Natural killer cell treated with Interleukin-12 subunit alpha and Interleukin-12 subunit beta and Interleukin-15 and Interleukin-18, amount 100 ng/mL, for 72 hours (primary cell): ENCODE data around the gene WBP1L. TPM values are rescaled to one million over a fixed set of nuclear protein-coding genes. Genes with fewer than 3 reads are reported as not detected.
"Not testable (repeated sequence)": the region's sequence is repeated elsewhere in the genome, so short reads cannot be mapped to it uniquely, and the experiment has no call there.

Experiments used
- ATAC-seq, 2 donors: fragments of 150-1000 bp; cut with Tn5 transposase in 1 of 2; sonication (Bioruptor Pico), chemical (Tn5 transposase) in 1 of 2; 2 replicates each; pipeline ENCODE4 v1.10.0; 2021
- DNase-seq: peaks from one replicate; pipeline ENCODE4 v3.0.0; 2022; ENCODE audit warnings: low spot score
- H3K27ac Mint-ChIP-seq, 2 donors: 1 replicate in 1 of 2; 2 replicates in 1 of 2; pipeline ENCODE4 v1.8.0; 2022; ENCODE audit warnings: mixed read lengths in 2 of 2, mild to moderate bottlenecking in 1 of 2, moderate library complexity in 1 of 2
- H3K27me3 Mint-ChIP-seq, 2 donors: 1 replicate in 1 of 2; 2 replicates in 1 of 2; pipeline ENCODE4 v1.8.0; 2022; ENCODE audit warnings: mixed read lengths in 2 of 2
- H3K36me3 Mint-ChIP-seq: one replicate; pipeline ENCODE4 v1.8.0; 2022; ENCODE audit warnings: mixed read lengths
- H3K4me1 Mint-ChIP-seq, 2 donors: 1 replicate in 1 of 2; 2 replicates in 1 of 2; pipeline ENCODE4 v1.8.0; 2022; ENCODE audit warnings: low read depth in 2 of 2, mixed read lengths in 2 of 2, mild to moderate bottlenecking in 1 of 2
- H3K4me3 Mint-ChIP-seq: one replicate; pipeline ENCODE4 v1.8.0; 2022; ENCODE audit warnings: mixed read lengths
- H3K9me3 Mint-ChIP-seq: 2 replicates; pipeline ENCODE4 v1.8.0; 2022; ENCODE audit warnings: mixed read lengths
- total RNA-seq, 2 donors: library from RNA; stranded (reverse); gene quantifications; one replicate each; pipeline ENCODE4 v1.2.3, GENCODE V29; 2022

WBP1L gene
- total RNA-seq, 2 donors from 2014 or later, result 21.0 to 33.1 TPM

DNA sequence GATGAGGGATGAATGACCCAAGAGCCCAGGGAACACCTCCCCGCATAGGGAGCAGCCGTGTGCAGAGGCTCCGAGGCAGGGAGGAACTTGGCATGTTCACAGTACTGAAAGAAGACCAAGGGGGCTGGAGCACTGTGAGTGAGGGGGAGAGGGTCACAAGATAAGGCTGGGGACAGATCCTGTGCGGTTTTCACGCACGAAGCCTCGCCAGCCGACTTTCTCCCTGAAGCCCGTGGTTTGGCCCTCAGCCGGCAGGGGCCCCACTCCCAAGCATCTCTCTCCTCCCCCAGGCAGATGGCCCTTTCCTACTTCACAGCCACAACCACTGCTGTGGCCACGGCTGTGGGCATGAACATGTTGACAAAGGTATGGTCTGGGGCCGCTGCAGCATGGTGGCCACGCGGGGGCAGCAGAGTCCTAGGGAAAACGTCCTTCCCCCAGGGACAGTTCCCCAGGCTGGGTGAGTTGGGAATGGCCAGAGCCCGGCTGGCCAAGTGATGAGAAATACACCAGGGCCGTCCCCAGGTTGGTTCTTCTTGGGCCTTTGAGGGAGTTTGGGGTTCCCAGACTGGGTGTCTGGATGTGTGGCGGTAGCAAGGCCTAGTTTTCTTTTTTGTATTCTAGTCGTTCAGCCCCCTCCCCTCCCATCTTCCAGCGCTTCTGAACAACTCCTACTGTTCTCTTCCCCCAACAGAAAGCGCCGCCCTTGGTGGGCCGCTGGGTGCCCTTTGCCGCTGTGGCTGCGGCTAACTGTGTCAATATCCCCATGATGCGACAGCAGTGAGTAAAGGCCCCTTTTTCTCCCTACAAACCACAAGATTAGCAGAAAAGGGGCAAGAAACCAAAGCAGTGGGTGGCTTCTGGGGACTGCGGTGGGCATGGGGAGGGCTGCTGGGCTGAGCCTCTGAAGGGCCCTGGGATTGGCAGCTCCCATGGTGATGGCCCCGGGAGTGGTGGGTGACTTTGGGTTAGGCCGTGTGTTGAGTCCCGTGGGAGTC is 14.4 kb upstream of the WBP1L start:
- Mint-ChIP-seq H3K9me3 (no peaks in the 10 kb centered on the region), H3K4me3 (peak overlapping the region; percentile 57), H3K36me3 (peaks cover under 1% of the 10 kb centered on the region), H3K27ac (peak overlapping the region; percentile 29 to 62), H3K27me3 (no peaks in the 10 kb centered on the region), H3K4me1 (peaks cover 11 to 21% of the 10 kb centered on the region in 2 donors)
- peak; percentile 84 for DNase-seq
- peak; percentile 89 for ATAC-seq

DNA sequence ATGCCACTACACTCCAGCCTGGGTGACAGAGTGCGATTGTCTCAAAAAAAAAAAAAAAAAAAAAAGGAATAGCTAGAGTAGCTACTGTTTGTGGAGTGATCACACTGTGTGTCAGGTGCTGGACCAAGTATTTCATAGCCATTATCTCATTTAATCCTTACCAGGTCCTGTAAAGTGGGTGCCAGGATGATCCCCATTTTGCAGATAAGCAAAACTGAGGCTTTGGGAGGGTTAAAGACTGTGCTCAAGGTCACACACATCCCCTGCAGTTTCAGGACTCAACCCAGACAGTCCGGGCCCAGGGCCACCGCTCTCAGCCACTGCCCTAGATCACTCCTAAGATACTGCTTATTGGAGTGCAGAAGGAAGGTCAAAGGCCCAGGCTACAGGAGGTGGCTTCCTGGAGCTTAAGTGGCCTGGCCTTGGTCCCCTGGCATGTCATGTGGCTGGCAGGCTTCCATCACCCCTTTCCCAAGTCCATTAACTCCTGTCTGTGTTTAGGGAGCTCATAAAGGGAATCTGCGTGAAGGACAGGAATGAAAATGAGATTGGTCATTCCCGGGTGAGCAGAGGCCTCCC is 12.4 kb upstream of the WBP1L start:
- no peaks in the 10 kb centered on the region for H3K27me3 Mint-ChIP-seq
- no peaks in the 10 kb centered on the region for H3K36me3 Mint-ChIP-seq
- H3K4me3 Mint-ChIP-seq, result no peak overlapping the region
- peaks cover 11 to 27% of the 10 kb centered on the region in 2 donors for H3K4me1 Mint-ChIP-seq
- ATAC-seq (no peak), DNase-seq (no peak)
- H3K9me3 Mint-ChIP-seq, result no peaks in the 10 kb centered on the region
- H3K27ac Mint-ChIP-seq, result peak overlapping the region in 1 of 2 donors; percentile 50

DNA sequence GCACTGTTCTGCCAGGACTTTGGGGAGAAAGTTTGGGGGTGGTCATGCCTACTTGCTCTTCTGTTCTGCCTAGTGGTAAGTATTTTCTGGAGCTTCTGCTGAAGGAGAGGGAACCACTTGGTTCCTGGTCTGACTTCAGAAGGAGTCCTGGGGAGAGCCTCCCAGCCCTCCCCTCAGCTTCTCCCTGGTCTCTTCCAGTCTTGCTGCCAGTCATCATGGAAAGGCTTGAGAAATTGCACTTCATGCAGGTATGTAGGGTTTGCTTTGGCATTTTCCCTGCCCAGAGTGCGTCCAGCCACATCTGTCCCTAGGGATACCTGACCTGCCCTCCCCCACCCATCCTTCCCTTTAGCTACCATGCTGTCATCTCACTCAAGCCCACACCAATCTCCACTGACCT is 11.1 kb upstream of the WBP1L start:
- H3K27me3 Mint-ChIP-seq, result no peaks in the 10 kb centered on the region
- ATAC-seq (no peak), DNase-seq (no peak)
- no peak overlapping the region for H3K4me3 Mint-ChIP-seq
- no peak overlapping the region for H3K27ac Mint-ChIP-seq
- no peaks in the 10 kb centered on the region for H3K9me3 Mint-ChIP-seq
- peaks cover 11 to 24% of the 10 kb centered on the region in 2 donors for H3K4me1 Mint-ChIP-seq
- no peaks in the 10 kb centered on the region for H3K36me3 Mint-ChIP-seq

DNA sequence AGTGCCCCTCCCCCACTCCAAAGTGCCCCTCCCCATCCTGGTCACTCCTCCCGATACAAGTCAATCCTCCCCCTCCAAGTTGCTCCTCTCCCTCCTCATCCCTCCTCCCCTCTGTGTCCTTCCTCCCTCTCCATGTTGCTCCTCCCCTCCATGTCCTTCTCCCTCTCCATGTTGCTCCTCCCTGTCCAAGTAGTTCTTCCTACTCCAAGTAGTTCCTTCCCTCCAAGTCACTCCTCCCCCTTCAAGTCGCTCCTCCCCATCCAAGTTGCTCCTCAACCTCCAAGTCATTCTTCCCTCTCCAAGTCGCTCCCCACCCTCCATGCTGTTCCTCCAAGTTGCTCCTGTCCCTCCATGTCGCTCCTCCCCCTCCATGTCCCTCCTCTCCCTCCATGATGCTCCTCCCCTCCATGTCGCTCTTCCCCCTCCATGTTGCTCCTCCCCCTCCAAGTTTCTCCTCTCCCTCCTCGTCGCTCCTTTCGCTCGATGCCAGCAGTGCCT is 8.6 kb upstream of the WBP1L start:
- Mint-ChIP-seq H3K27ac (no peak overlapping the region), H3K4me3 (no peak overlapping the region), H3K9me3 (no peaks in the 10 kb centered on the region), H3K36me3 (no peaks in the 10 kb centered on the region), H3K4me1 (peaks cover 0 to 8% of the 10 kb centered on the region in 2 donors), H3K27me3 (no peaks in the 10 kb centered on the region)
- ATAC-seq, result peak in 1 of 2 donors; percentile 20
- DNase-seq, result no peak

DNA sequence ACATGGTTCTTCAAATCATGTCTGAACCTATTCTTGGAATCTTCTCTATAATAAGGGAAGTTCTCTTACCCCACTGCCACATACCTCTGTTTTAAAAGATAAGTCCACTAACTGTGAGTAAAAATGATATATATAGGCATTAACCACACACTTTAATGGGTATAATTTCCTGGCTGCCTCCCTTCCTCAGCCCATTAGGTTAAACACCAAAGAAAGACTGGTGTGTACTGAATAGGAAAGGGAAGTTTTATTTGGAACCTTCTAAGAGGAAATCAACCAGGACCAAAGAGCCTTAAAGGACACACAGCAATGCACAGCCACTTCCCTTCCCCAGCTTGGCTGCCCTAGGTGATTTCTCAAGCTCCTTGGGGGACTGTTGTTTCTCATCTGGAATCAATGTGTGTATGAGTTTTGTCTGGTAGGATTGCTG is 5.0 kb upstream of the WBP1L start:
- no peak for ATAC-seq
- Mint-ChIP-seq H3K27ac (no peak overlapping the region), H3K27me3 (no peaks in the 10 kb centered on the region), H3K4me1 (peaks cover 13 to 16% of the 10 kb centered on the region in 2 donors), H3K9me3 (peaks cover 5% of the 10 kb centered on the region), H3K4me3 (no peak overlapping the region), H3K36me3 (peaks cover 3% of the 10 kb centered on the region)
- DNase-seq, result no peak

DNA sequence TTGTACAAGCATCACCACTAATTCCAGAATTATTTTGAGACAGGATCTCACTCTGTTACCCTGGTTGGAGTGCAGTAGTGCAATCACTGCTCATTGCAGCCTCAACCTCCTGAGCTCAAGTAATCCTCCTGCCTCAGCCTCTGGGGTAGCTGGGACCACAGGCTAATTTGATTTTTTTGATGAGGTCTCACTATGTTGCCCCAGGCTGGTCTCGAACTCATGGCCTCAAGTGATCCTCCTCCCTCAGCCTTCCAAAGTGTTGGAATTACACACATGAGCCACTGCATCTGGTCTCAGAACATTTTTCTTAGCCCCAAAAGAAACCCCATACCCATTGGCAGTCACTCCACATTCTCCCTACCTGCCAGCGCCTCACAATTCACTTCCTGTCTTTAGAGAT is 3.5 kb upstream of the WBP1L start:
- no peak overlapping the region for H3K27ac Mint-ChIP-seq
- no peak overlapping the region for H3K4me3 Mint-ChIP-seq
- DNase-seq, result no peak
- H3K27me3 Mint-ChIP-seq, result no peaks in the 10 kb centered on the region
- H3K9me3 Mint-ChIP-seq, result peaks cover 5% of the 10 kb centered on the region
- no peak for ATAC-seq
- peaks cover 11% of the 10 kb centered on the region for H3K36me3 Mint-ChIP-seq
- H3K4me1 Mint-ChIP-seq, result peaks cover 17 to 28% of the 10 kb centered on the region in 2 donors

DNA sequence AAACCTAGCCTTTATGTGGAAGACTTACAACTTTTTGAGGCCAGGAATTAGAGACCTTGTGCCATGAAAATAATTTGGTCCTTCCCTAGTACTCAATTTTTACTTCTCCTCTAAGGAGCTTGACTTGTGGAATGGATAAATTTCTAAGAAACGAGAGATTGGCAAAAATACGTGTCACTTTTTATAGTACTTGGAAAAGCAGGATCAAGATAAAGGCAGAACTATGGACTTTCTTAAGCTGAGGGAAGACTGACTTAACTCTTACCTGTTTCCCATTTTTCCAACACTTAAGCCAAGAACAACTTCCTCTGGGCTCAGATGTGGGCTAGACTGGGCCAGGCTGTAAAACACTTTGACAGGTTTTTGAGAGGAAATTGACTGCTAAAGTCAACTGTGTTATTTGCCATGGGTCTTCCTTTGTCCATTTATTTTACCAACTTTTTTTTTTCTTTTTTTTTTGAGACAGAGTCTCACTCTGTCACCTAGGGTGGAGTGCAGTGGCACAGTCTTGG is 2.0 kb upstream of the WBP1L start:
- no peak for ATAC-seq
- Mint-ChIP-seq H3K4me1 (peaks cover 20 to 41% of the 10 kb centered on the region in 2 donors), H3K27me3 (no peaks in the 10 kb centered on the region), H3K9me3 (peaks cover 5% of the 10 kb centered on the region), H3K27ac (no peak overlapping the region), H3K36me3 (peaks cover 11% of the 10 kb centered on the region), H3K4me3 (no peak overlapping the region)
- DNase-seq, result no peak

DNA sequence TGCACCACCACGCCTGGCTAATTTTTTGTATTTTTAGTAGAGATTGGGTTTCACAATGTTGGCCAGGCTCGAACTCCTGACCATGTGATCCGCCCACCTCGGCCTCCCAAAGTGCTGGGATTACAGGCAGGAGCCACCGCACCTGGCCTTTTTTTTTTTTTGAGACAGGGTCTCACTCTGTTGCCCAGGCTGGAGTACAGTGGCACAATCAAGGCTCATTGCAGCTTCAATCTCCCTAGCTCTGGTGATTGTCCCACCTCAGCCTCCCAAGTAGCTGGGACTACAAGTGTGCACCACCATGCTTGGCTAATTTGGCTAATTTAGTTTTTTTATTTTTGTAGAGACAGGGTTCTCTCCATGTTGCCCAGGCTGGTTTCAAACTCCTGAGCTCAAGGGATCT is 1.4 kb upstream of the WBP1L start:
- Mint-ChIP-seq H3K4me1 (peaks cover 20 to 43% of the 10 kb centered on the region in 2 donors), H3K27ac (peak overlapping the region; percentile 88 to 89), H3K36me3 (peaks cover 11% of the 10 kb centered on the region), H3K4me3 (peak overlapping the region; percentile 45)
- DNase-seq, H3K9me3 Mint-ChIP-seq, H3K27me3 Mint-ChIP-seq, ATAC-seq: not testable (repeated sequence)

DNA sequence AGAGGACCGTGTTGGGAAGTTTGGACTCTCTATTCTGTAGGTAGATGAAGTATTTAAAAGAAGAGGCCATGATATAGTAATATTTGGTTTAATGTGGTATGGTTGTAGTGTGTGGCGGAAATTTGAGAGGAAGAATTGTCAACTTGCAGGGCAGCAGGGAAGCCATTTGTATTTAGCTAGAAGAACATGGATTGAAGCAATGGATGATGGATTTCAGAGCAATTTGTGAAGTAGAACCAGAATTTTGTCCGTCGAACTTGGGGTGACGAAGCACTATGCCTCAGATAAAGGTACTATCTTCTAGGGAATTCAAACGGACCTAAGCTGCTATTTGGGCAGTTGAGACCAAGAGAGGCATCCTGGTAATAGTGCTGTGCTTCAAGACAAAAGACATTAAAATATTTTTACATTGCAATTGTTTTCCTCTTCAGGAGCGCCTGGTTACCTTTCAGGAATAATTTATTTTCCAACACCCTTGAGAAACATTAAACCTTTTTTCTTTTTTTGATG is 615 bp upstream of the WBP1L start:
- Mint-ChIP-seq H3K27me3 (no peaks in the 10 kb centered on the region), H3K4me3 (peak overlapping the region; percentile 93), H3K27ac (peak overlapping the region; percentile 88 to 89), H3K9me3 (peaks cover 5% of the 10 kb centered on the region), H3K36me3 (peaks cover 11% of the 10 kb centered on the region), H3K4me1 (peaks cover 21 to 43% of the 10 kb centered on the region in 2 donors)
- no peak for ATAC-seq
- DNase-seq, result no peak

DNA sequence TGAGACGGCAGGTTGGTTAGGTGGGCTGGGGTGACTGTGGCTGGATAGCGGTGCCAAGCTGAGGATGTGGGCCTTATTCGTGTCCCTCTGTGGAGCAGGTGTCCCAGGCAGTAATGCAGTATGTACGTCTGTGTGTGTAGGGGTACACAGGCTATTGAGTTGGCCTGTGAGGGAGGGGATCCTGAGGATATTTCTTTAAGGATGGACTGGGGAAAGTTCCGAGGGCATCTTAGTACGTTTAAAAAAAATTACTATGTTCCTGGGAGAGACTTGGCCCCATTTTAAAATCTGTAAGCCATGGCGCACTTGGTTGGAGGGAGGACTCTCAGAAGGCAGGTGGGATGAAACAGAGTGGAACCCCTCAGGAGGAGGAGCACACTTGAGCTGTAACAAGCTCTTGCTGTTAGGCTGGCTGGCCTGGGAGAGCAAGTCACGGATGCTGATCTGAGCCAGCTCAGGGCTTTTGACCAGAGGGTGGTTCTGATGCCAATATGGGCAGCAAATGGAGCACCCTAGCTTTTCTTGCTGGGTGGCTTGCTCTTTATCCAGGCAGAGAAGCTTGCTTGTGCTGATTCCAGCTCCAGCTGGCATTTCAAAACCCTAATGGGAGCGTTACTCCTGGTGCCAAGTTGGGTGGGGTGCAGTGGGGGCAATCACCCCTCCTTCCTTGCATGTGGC is 765 bp downstream of the WBP1L start:
- H3K4me1 Mint-ChIP-seq, result peaks cover 29 to 51% of the 10 kb centered on the region in 2 donors
- peak overlapping the region; percentile 88 to 89 for H3K27ac Mint-ChIP-seq
- H3K4me3 Mint-ChIP-seq, result peak overlapping the region; percentile 93
- no peak for DNase-seq
- no peaks in the 10 kb centered on the region for H3K27me3 Mint-ChIP-seq
- peaks cover 5% of the 10 kb centered on the region for H3K9me3 Mint-ChIP-seq
- peaks cover 11% of the 10 kb centered on the region for H3K36me3 Mint-ChIP-seq
- peak in 1 of 2 donors; percentile 26 for ATAC-seq

DNA sequence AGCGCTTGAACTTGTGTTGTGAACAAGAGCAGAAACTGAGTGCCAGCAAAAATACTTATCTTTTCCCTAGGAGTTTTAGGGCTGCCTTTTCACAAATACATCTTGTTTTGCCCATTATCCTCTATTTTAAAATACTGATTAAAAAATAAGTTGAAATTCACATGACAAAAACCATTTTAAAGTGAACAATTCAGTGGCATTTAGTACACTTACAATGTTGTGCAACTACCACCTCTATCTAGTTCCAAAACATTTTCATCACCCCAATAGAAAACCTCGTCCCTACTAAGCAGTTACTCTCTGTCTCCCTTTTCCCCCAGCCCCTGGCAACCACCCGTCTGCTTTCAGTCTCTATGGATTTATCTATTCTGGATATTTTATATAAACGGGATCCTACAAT is 1.4 kb downstream of the WBP1L start:
- no peak for DNase-seq
- peaks cover 11% of the 10 kb centered on the region for H3K36me3 Mint-ChIP-seq
- ATAC-seq, result no peak
- H3K9me3 Mint-ChIP-seq, result peaks cover 5% of the 10 kb centered on the region
- peak overlapping the region; percentile 88 to 89 for H3K27ac Mint-ChIP-seq
- peaks cover 29 to 51% of the 10 kb centered on the region in 2 donors for H3K4me1 Mint-ChIP-seq
- H3K4me3 Mint-ChIP-seq, result peak overlapping the region; percentile 93
- H3K27me3 Mint-ChIP-seq, result no peaks in the 10 kb centered on the region

DNA sequence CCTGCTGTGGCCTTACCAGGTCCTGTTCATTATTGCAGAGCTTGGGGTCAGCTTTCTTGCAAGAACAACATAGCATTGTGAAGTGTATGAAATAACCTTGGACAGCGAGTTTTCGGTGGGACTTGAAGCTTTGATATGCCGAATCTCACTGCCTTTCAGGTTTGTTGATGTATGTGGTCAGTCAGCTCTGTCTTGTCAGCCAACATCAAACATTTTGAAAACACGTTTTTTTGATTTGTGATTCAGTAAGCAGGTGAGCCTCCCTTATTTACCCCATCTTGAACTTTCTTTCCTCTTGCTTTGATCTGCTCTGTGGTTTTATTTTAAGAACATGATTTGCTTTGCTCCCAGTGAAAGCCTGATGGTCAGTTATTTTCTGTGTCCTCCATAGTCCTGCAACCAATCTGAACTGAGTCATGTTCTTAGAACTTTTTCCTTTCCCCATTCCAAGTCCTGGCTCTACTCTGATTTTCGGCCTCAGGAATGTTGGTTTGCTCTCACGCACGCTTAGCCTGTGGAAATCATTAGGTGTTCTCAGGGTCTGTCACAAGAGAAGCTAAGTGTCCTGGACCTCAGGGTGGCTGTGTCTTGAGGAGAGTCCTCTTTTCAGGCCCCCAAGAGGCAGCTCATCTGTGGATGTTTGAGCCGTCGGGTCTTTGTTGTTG is 8.7 kb downstream of the WBP1L start:
- Mint-ChIP-seq H3K4me3 (no peak overlapping the region), H3K4me1 (peaks cover 29 to 44% of the 10 kb centered on the region in 2 donors), H3K9me3 (no peaks in the 10 kb centered on the region), H3K27me3 (no peaks in the 10 kb centered on the region), H3K27ac (peak overlapping the region; percentile 28 to 37), H3K36me3 (no peaks in the 10 kb centered on the region)
- DNase-seq (no peak), ATAC-seq (no peak)
